ENCODE measurements around the gene NR1H4. TPM values are rescaled to one million over a fixed set of nuclear protein-coding genes. Genes with fewer than 3 reads are reported as not detected.

The NR1H4 gene
- total and polyA plus RNA-seq, 2 donors (not counting 1 experiment from before 2014, with no cell fraction given): not detected

- no peak overlapping the region for H3K4me2 ChIP-seq (replicated peaks; ENCODE audit: low read depth, low read length, poor library complexity, severe bottlenecking)
- ATAC-seq (ENCODE audit: low read depth) (no peak), DNase-seq (no peak)
- peaks cover 13% of the 10 kb centered on the region for H3K27me3 Mint-ChIP-seq
- 3% methylated on average over 2 of the region's 3 CpGs for WGBS (ENCODE audit: insufficient coverage)
- no peak overlapping the region for H3K4me3 ChIP-seq (ENCODE audit: control extremely low read depth in 1 of 5, extremely low read depth in 1 of 5, insufficient read depth in 1 of 5, low read depth in 2 of 5, low read length in 4 of 5)
- H3K4me1 Mint-ChIP-seq: no peaks in the 10 kb centered on the region
- no peaks in the 10 kb centered on the region for H4K20me1 ChIP-seq (ENCODE audit: control insufficient read depth, insufficient read depth, low read length, poor library complexity, severe bottlenecking)
- CTCF ChIA-PET: interaction anchor here (0.7 kb wide), 1 partner anchor 19 kb away, joined by 3 read pairs; no protein-coding TSS in a partner anchor
- intact Hi-C loops (cut with micrococcal nuclease): no loop called here
- peaks cover 0 to 3% (median 0%) of the 10 kb centered on the region in 4 experiments for H3K27me3 ChIP-seq (replicated peaks in 1 of 4; ENCODE audit: control extremely low read depth in 1 of 4, control insufficient read depth in 3 of 4, insufficient read depth in 4 of 4, low read length in 3 of 4)
- H3K9me3 ChIP-seq (ENCODE audit: control extremely low read depth in 1 of 3, control insufficient read depth in 2 of 3, insufficient read depth in 1 of 3, low read length in 2 of 3): no peaks in the 10 kb centered on the region
- no peak overlapping the region for H3K27ac Mint-ChIP-seq
- H3K79me2 ChIP-seq (ENCODE audit: control insufficient read depth, insufficient read depth, low read length): no peaks in the 10 kb centered on the region
- H3K4me1 ChIP-seq (ENCODE audit: control insufficient read depth in 2 of 2, insufficient read depth in 2 of 2, low read length in 2 of 2): no peaks in the 10 kb centered on the region
- no peaks in the 10 kb centered on the region for H3K9me3 Mint-ChIP-seq (ENCODE audit: insufficient read depth)
- H3K9ac ChIP-seq (ENCODE audit: low read length): no peak overlapping the region
- H3K27ac ChIP-seq (ENCODE audit: low read length in 2 of 2): no peak overlapping the region
- TF ChIP-seq, protein P1, sequence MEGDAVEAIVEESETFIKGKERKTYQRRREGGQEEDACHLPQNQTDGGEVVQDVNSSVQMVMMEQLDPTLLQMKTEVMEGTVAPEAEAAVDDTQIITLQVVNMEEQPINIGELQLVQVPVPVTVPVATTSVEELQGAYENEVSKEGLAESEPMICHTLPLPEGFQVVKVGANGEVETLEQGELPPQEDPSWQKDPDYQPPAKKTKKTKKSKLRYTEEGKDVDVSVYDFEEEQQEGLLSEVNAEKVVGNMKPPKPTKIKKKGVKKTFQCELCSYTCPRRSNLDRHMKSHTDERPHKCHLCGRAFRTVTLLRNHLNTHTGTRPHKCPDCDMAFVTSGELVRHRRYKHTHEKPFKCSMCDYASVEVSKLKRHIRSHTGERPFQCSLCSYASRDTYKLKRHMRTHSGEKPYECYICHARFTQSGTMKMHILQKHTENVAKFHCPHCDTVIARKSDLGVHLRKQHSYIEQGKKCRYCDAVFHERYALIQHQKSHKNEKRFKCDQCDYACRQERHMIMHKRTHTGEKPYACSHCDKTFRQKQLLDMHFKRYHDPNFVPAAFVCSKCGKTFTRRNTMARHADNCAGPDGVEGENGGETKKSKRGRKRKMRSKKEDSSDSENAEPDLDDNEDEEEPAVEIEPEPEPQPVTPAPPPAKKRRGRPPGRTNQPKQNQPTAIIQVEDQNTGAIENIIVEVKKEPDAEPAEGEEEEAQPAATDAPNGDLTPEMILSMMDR (IDR thresholded peaks at IDR 0.05): no peak
- no peak for TF ChIP-seq EZH2 (IDR thresholded peaks at IDR 0.05; ENCODE audit: borderline replicate concordance, insufficient read depth, low read depth, low read length, poor library complexity, severe bottlenecking)
- no peaks in the 10 kb centered on the region for H3K36me3 ChIP-seq (replicated peaks in 1 of 2; ENCODE audit: control extremely low read depth in 1 of 2, control insufficient read depth in 1 of 2, extremely low read depth in 1 of 2, insufficient read depth in 2 of 2, low read length in 1 of 2)
- no peak overlapping the region for H2AFZ ChIP-seq (ENCODE audit: insufficient read depth, low read depth, low read length, poor library complexity, severe bottlenecking)
- POLR2A ChIA-PET: no interaction called here
- H3K4me3 Mint-ChIP-seq: no peak overlapping the region
Measured at GRCh38 chr12:100447381-100447780, 26.3 kb upstream of the NR1H4 start.

GRCh38 chr12:100448656-100449055, 25.0 kb upstream of the NR1H4 start:
- intact Hi-C loops (cut with micrococcal nuclease): no loop called here
- Histone ChIP-seq H3K79me2 (ENCODE audit: control insufficient read depth, insufficient read depth, low read length) (no peaks in the 10 kb centered on the region), H3K4me3 (ENCODE audit: control extremely low read depth in 1 of 5, extremely low read depth in 1 of 5, insufficient read depth in 1 of 5, low read depth in 2 of 5, low read length in 4 of 5) (no peak overlapping the region), H3K36me3 (replicated peaks in 1 of 2; ENCODE audit: control extremely low read depth in 1 of 2, control insufficient read depth in 1 of 2, extremely low read depth in 1 of 2, insufficient read depth in 2 of 2, low read length in 1 of 2) (no peaks in the 10 kb centered on the region), H4K20me1 (ENCODE audit: control insufficient read depth, insufficient read depth, low read length, poor library complexity, severe bottlenecking) (no peaks in the 10 kb centered on the region), H3K4me2 (replicated peaks; ENCODE audit: low read depth, low read length, poor library complexity, severe bottlenecking) (no peak overlapping the region), H3K4me1 (ENCODE audit: control insufficient read depth in 2 of 2, insufficient read depth in 2 of 2, low read length in 2 of 2) (no peaks in the 10 kb centered on the region), H3K27me3 (replicated peaks in 1 of 4; ENCODE audit: control extremely low read depth in 1 of 4, control insufficient read depth in 3 of 4, insufficient read depth in 4 of 4, low read length in 3 of 4) (peaks cover 0 to 3% (median 0%) of the 10 kb centered on the region in 4 experiments), H2AFZ (ENCODE audit: insufficient read depth, low read depth, low read length, poor library complexity, severe bottlenecking) (no peak overlapping the region), H3K27ac (ENCODE audit: low read length in 2 of 2) (no peak overlapping the region), H3K9me3 (ENCODE audit: control extremely low read depth in 1 of 3, control insufficient read depth in 2 of 3, insufficient read depth in 1 of 3, low read length in 2 of 3) (no peaks in the 10 kb centered on the region), H3K9ac (ENCODE audit: low read length) (no peak overlapping the region)
- ChIA-PET CTCF (no interaction called here), POLR2A (no interaction called here)
- no peak overlapping the region for H3K4me3 Mint-ChIP-seq
- no CpG with 5 or more reads among the region's 1 CpG for WGBS (ENCODE audit: insufficient coverage)
- no peak overlapping the region for H3K27ac Mint-ChIP-seq
- no peak for ATAC-seq (ENCODE audit: low read depth)
- no peak for TF ChIP-seq EZH2 (IDR thresholded peaks at IDR 0.05; ENCODE audit: borderline replicate concordance, insufficient read depth, low read depth, low read length, poor library complexity, severe bottlenecking)
- TF ChIP-seq, protein P1 (IDR thresholded peaks at IDR 0.05): no peak
- no peaks in the 10 kb centered on the region for H3K4me1 Mint-ChIP-seq
- H3K27me3 Mint-ChIP-seq: peaks cover 13% of the 10 kb centered on the region
- no peaks in the 10 kb centered on the region for H3K9me3 Mint-ChIP-seq (ENCODE audit: insufficient read depth)
- no peak for DNase-seq
